Measurements from ENCODE around the gene SFPQ. TPM values are rescaled to one million over a fixed set of nuclear protein-coding genes. Genes with fewer than 3 reads are reported as not detected.

Gene SFPQ
- total and polyA plus RNA-seq, 7 donors, result 51.3 to 124 (median 82.9) TPM

DNA sequence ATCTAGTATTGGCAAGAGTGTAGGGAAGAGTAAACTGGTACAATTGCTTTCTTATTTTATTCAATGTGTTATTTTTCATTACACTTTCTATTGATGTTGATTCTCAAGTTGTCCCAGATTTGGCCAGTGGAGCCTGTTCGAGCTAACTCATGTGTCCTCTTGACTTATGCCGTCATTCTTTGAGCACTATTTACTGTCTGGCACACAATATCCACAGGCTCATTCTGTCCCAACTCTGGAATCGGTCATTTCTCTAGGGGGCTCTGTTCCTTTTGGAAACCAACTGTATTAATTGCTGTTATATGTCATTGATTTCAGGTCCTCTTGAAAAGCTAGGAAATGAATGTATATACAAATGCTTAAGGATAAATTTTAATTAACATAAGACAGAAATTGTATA lies 22.4 kb upstream of the SFPQ start:
- Histone ChIP-seq H3K27me3 (ENCODE audit: insufficient read depth in 3 of 3, low read length in 2 of 3) (no peaks in the 10 kb centered on the region), H3K27ac (no peak overlapping the region), H3K36me3 (ENCODE audit: insufficient read depth in 1 of 2, low read depth in 1 of 2) (no peaks in the 10 kb centered on the region), H3K9me3 (no peaks in the 10 kb centered on the region), H3K4me3 (no peak overlapping the region), H3K4me1 (no peaks in the 10 kb centered on the region)
- WGBS, 3 donors, result 17 to 33% (median 17%) methylated on average over 3 of the region's 3 CpGs
- TF ChIP-seq, protein P1, sequence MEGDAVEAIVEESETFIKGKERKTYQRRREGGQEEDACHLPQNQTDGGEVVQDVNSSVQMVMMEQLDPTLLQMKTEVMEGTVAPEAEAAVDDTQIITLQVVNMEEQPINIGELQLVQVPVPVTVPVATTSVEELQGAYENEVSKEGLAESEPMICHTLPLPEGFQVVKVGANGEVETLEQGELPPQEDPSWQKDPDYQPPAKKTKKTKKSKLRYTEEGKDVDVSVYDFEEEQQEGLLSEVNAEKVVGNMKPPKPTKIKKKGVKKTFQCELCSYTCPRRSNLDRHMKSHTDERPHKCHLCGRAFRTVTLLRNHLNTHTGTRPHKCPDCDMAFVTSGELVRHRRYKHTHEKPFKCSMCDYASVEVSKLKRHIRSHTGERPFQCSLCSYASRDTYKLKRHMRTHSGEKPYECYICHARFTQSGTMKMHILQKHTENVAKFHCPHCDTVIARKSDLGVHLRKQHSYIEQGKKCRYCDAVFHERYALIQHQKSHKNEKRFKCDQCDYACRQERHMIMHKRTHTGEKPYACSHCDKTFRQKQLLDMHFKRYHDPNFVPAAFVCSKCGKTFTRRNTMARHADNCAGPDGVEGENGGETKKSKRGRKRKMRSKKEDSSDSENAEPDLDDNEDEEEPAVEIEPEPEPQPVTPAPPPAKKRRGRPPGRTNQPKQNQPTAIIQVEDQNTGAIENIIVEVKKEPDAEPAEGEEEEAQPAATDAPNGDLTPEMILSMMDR (IDR thresholded peaks at IDR 0.05), result no peak
- intact Hi-C loops (cut with DNase I), result no loop called here
- no peak for ATAC-seq
- DNase-seq, result no peak

DNA sequence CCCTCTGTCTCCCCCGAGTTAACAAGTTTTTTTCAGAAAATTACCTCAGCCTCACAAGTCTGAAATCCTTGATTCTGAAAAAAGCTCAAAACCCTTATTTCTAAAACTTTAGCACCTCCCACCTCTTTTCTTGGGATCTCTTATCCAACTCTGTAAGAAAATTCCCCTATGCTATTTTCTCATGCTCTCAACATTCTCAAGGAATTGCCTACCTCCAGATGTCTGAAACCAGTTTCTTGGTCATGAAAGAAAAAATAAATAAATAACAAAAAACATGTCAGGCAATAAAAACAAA lies 18.1 kb upstream of the SFPQ start:
- 54 to 70% (median 68%) methylated on average over 1 of the region's 1 CpG for WGBS, 3 donors
- no peak overlapping the region for H3K4me3 ChIP-seq
- intact Hi-C loops (cut with DNase I), result no loop called here

DNA sequence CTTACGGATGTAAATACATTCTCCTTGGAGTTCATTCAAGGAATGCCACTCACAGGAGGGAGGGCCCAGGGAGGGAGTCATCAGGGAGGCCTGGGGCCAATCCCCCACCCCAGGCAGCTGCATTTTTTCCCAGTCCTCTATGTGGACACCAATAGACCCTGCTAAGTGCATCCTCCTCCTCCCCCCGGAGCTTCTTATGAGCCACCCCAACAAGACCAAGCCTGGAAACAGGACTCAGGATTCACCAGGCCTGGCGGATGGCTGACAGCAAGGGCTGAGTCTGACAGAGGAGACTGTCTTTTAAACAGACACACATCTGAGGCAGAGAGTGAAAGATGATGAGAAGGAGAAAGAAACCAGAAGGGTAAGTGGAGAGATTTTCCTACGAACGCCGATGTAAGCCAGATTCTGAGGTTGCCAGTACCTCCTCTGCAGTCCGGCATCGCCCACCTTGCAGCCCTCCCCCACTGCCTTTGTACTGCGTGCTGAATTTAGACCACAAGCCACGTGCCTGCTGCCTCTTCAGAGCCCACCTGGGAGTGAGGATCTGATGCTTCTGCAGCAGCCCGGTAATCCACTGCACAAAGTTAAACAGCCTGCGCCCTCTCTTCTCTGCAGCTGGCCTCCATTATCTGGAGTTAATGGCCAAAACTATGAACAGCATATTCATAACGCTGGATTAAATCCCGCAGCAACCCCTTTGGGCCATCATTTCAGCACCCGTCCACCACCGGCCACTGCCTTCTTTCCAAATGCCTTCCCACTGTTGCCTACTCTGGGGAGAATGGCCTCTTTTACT lies 17.6 kb upstream of the SFPQ start:
- Histone ChIP-seq H3K27me3 (ENCODE audit: insufficient read depth in 3 of 3, low read length in 2 of 3) (no peaks in the 10 kb centered on the region), H3K4me1 (no peaks in the 10 kb centered on the region), H3K4me3 (no peak overlapping the region), H3K27ac (no peak overlapping the region), H3K9me3 (no peaks in the 10 kb centered on the region), H3K36me3 (ENCODE audit: insufficient read depth in 1 of 2, low read depth in 1 of 2) (no peaks in the 10 kb centered on the region)
- ATAC-seq, result no peak
- intact Hi-C loops (cut with DNase I), result no loop called here
- 48 to 61% (median 50%) methylated on average over 16 of the region's 16 CpGs for WGBS, 3 donors
- no peak for DNase-seq
- TF ChIP-seq, protein P1 (IDR thresholded peaks at IDR 0.05), result no peak

More for the DNA sequence above, 18.1 kb upstream of the SFPQ start:
- H3K9me3 ChIP-seq, result no peaks in the 10 kb centered on the region
- no peaks in the 10 kb centered on the region for H3K36me3 ChIP-seq (ENCODE audit: insufficient read depth in 1 of 2, low read depth in 1 of 2)
- no peak overlapping the region for H3K27ac ChIP-seq
- TF ChIP-seq, protein P1 (IDR thresholded peaks at IDR 0.05), result no peak
- ATAC-seq, result no peak
- no peaks in the 10 kb centered on the region for H3K4me1 ChIP-seq
- DNase-seq, result no peak
- no peaks in the 10 kb centered on the region for H3K27me3 ChIP-seq (ENCODE audit: insufficient read depth in 3 of 3, low read length in 2 of 3)

DNA sequence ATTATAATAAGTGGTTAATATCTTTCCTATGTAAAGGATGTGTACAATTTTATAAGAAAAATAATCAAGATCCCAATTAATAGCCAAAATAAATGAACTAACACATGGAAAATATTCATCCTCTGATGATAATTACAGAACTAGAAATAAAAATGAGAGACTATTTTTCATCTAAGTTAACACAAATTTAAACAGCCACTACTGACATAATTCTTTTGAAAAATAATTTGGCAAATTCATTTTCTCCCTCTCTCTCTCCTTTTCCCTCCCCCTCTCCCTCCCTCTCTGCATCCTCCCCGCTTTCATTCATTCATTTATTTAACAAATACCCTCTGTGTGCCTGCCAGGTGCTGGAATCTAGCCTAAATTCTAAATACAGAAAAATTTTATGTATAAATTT lies 10.3 kb upstream of the SFPQ start:
- H3K4me1 ChIP-seq, result no peaks in the 10 kb centered on the region
- DNase-seq (no peak), ATAC-seq (no peak)
- H3K4me3 ChIP-seq, result no peak overlapping the region
- TF ChIP-seq, protein P1 (IDR thresholded peaks at IDR 0.05), result no peak
- intact Hi-C loops (cut with DNase I), result loop anchor here (5.0 to 10.0 kb wide), 3 partner anchors 64 to 202 kb away; partner anchors contain the start of gene ZMYM4 (in 1 of the 2)
- H3K27me3 ChIP-seq (ENCODE audit: insufficient read depth in 3 of 3, low read length in 2 of 3), result no peaks in the 10 kb centered on the region
- H3K27ac ChIP-seq, result no peak overlapping the region
- no peaks in the 10 kb centered on the region for H3K9me3 ChIP-seq
- 52 to 70% (median 57%) methylated on average over 1 of the region's 1 CpG for WGBS, 3 donors
- no peaks in the 10 kb centered on the region for H3K36me3 ChIP-seq (ENCODE audit: insufficient read depth in 1 of 2, low read depth in 1 of 2)
